Activated CD4-positive, alpha-beta T cell treated with anti-CD3 and anti-CD28 coated beads for 24 hours (primary cell): ENCODE data around the gene HDAC7.

Source experiments
- DNase-seq, 2 donors: peaks; one replicate each; pipeline ENCODE4 v3.0.0-alpha.2; 2020; ENCODE audit warnings: low read depth in 2 of 2

Gene HDAC7

GRCh38 chr12:47766502-47767215, 53.0 kb downstream of the HDAC7 start:
- no peak for DNase-seq

GRCh38 chr12:47763481-47764346, 56.0 kb downstream of the HDAC7 start:
- no peak for DNase-seq

- DNase-seq, result no peak
Observed at GRCh38 chr12:47762850-47763465, 56.7 kb downstream of the HDAC7 start.

- DNase-seq, result peak; percentile 53 to 63
Observed at GRCh38 chr12:47758834-47759690, 60.6 kb downstream of the HDAC7 start, which contains the start of gene RAPGEF3. Gene RAPGEF3, minus strand, starts transcription at chr12:47758880. Its CDS starts 324 bp downstream, at chr12:47758556.

GRCh38 chr12:47758584-47758833, 61.2 kb downstream of the HDAC7 start:
- DNase-seq, result no peak

GRCh38 chr12:47757840-47758583, 61.7 kb downstream of the HDAC7 start:
- no peak for DNase-seq

- no peak for DNase-seq
Observed at GRCh38 chr12:47757364-47757839, 62.3 kb downstream of the HDAC7 start.

GRCh38 chr12:47755655-47756562, 63.8 kb downstream of the HDAC7 start:
- no peak for DNase-seq

- no peak for DNase-seq
Observed at GRCh38 chr12:47754881-47755280, 64.8 kb downstream of the HDAC7 start.

- DNase-seq, result no peak
Observed at GRCh38 chr12:47754126-47754525, 65.6 kb downstream of the HDAC7 start.

- DNase-seq, result no peak
Observed at GRCh38 chr12:47753021-47754001, 66.4 kb downstream of the HDAC7 start.

- DNase-seq, result no peak
Observed at GRCh38 chr12:47752552-47752951, 67.2 kb downstream of the HDAC7 start.

- DNase-seq, result no peak
Observed at GRCh38 chr12:47752121-47752520, 67.6 kb downstream of the HDAC7 start.

- DNase-seq, result no peak
Observed at GRCh38 chr12:47751561-47751960, 68.1 kb downstream of the HDAC7 start.

GRCh38 chr12:47750916-47751470, 68.7 kb downstream of the HDAC7 start:
- no peak for DNase-seq

- no peak for DNase-seq
Observed at GRCh38 chr12:47750229-47750798, 69.4 kb downstream of the HDAC7 start.

GRCh38 chr12:47748899-47749298, 70.8 kb downstream of the HDAC7 start:
- DNase-seq, result no peak

- DNase-seq, result no peak
Observed at GRCh38 chr12:47748507-47748828, 71.2 kb downstream of the HDAC7 start.
